Measurements from ENCODE around the gene GALNT14. TPM values are rescaled to one million over a fixed set of nuclear protein-coding genes. Genes with fewer than 3 reads are reported as not detected.

GALNT14 gene
- total RNA-seq, 1 donor from 2014 or later = 2.1 TPM

GRCh38 chr2:30883822-30884221 is 254.4 kb downstream of the GALNT14 start:
- Histone ChIP-seq H3K4me1 (ENCODE audit: insufficient read depth, low read length) (no peaks in the 10 kb centered on the region), H3K79me2 (ENCODE audit: insufficient read depth, low read length) (no peaks in the 10 kb centered on the region), H3K9me3 (ENCODE audit: insufficient read depth, low read depth, low read length) (no peaks in the 10 kb centered on the region), H3K27ac (ENCODE audit: low read depth, low read length) (no peak overlapping the region), H4K20me1 (ENCODE audit: insufficient read depth, low read length) (no peaks in the 10 kb centered on the region), H2AFZ (ENCODE audit: low read depth, low read length) (no peak overlapping the region), H3K4me3 (ENCODE audit: insufficient read depth, low read depth, low read length) (no peak overlapping the region), H3K4me2 (ENCODE audit: low read length) (no peak overlapping the region), H3K36me3 (ENCODE audit: insufficient read depth, low read length) (no peaks in the 10 kb centered on the region), H3K9ac (ENCODE audit: low read length) (no peak overlapping the region), H3K27me3 (ENCODE audit: insufficient read depth, low read length) (no peaks in the 10 kb centered on the region)
- Mint-ChIP-seq H3K4me3 (ENCODE audit: unreplicated experiment) (no peak overlapping the region), H3K36me3 (ENCODE audit: low read depth, unreplicated experiment) (no peaks in the 10 kb centered on the region), H3K27ac (ENCODE audit: unreplicated experiment) (no peak overlapping the region), H3K9me3 (ENCODE audit: unreplicated experiment) (peaks cover 2% of the 10 kb centered on the region), H3K4me1 (ENCODE audit: low read depth, unreplicated experiment) (no peaks in the 10 kb centered on the region), H3K27me3 (ENCODE audit: low read depth, unreplicated experiment) (no peaks in the 10 kb centered on the region)
- TF ChIP-seq CTCF (IDR thresholded peaks at IDR 0.05; ENCODE audit: insufficient read depth, low read depth, low read length) (no peak), EZH2 (IDR thresholded peaks at IDR 0.05; ENCODE audit: insufficient read depth, low read length) (no peak)
- DNase-seq (ENCODE audit: low read depth) = no peak
- FAIRE-seq = no peak

GRCh38 chr2:30883184-30883583 is 255.1 kb downstream of the GALNT14 start:
- Mint-ChIP-seq H3K4me3 (ENCODE audit: unreplicated experiment) (no peak overlapping the region), H3K4me1 (ENCODE audit: low read depth, unreplicated experiment) (no peaks in the 10 kb centered on the region), H3K36me3 (ENCODE audit: low read depth, unreplicated experiment) (no peaks in the 10 kb centered on the region), H3K27ac (ENCODE audit: unreplicated experiment) (no peak overlapping the region), H3K9me3 (ENCODE audit: unreplicated experiment) (peaks cover 2% of the 10 kb centered on the region), H3K27me3 (ENCODE audit: low read depth, unreplicated experiment) (no peaks in the 10 kb centered on the region)
- Histone ChIP-seq H2AFZ (ENCODE audit: low read depth, low read length) (no peak overlapping the region), H3K27me3 (ENCODE audit: insufficient read depth, low read length) (no peaks in the 10 kb centered on the region), H3K79me2 (ENCODE audit: insufficient read depth, low read length) (no peaks in the 10 kb centered on the region), H3K4me1 (ENCODE audit: insufficient read depth, low read length) (no peaks in the 10 kb centered on the region), H3K4me3 (ENCODE audit: insufficient read depth, low read depth, low read length) (no peak overlapping the region), H3K27ac (ENCODE audit: low read depth, low read length) (no peak overlapping the region), H3K4me2 (ENCODE audit: low read length) (no peak overlapping the region), H3K9ac (ENCODE audit: low read length) (no peak overlapping the region), H3K36me3 (ENCODE audit: insufficient read depth, low read length) (no peaks in the 10 kb centered on the region), H3K9me3 (ENCODE audit: insufficient read depth, low read depth, low read length) (no peaks in the 10 kb centered on the region), H4K20me1 (ENCODE audit: insufficient read depth, low read length) (no peaks in the 10 kb centered on the region)
- DNase-seq (ENCODE audit: low read depth) (no peak), FAIRE-seq (no peak)
- TF ChIP-seq EZH2 (IDR thresholded peaks at IDR 0.05; ENCODE audit: insufficient read depth, low read length) (no peak), CTCF (IDR thresholded peaks at IDR 0.05; ENCODE audit: insufficient read depth, low read depth, low read length) (no peak)

- Histone ChIP-seq H3K36me3 (ENCODE audit: insufficient read depth, low read length) (no peaks in the 10 kb centered on the region), H3K27me3 (ENCODE audit: insufficient read depth, low read length) (no peaks in the 10 kb centered on the region), H3K27ac (ENCODE audit: low read depth, low read length) (no peak overlapping the region), H3K79me2 (ENCODE audit: insufficient read depth, low read length) (no peaks in the 10 kb centered on the region), H3K9ac (ENCODE audit: low read length) (no peak overlapping the region), H3K4me3 (ENCODE audit: insufficient read depth, low read depth, low read length) (no peak overlapping the region), H2AFZ (ENCODE audit: low read depth, low read length) (no peak overlapping the region), H3K4me1 (ENCODE audit: insufficient read depth, low read length) (no peaks in the 10 kb centered on the region), H3K9me3 (ENCODE audit: insufficient read depth, low read depth, low read length) (no peaks in the 10 kb centered on the region), H3K4me2 (ENCODE audit: low read length) (no peak overlapping the region), H4K20me1 (ENCODE audit: insufficient read depth, low read length) (no peaks in the 10 kb centered on the region)
- FAIRE-seq = no peak
- Mint-ChIP-seq H3K9me3 (ENCODE audit: unreplicated experiment) (peaks cover 4% of the 10 kb centered on the region), H3K4me3 (ENCODE audit: unreplicated experiment) (no peak overlapping the region), H3K27me3 (ENCODE audit: low read depth, unreplicated experiment) (no peaks in the 10 kb centered on the region), H3K36me3 (ENCODE audit: low read depth, unreplicated experiment) (no peaks in the 10 kb centered on the region), H3K27ac (ENCODE audit: unreplicated experiment) (no peak overlapping the region), H3K4me1 (ENCODE audit: low read depth, unreplicated experiment) (no peaks in the 10 kb centered on the region)
- no peak for DNase-seq (ENCODE audit: low read depth)
- TF ChIP-seq EZH2 (IDR thresholded peaks at IDR 0.05; ENCODE audit: insufficient read depth, low read length) (no peak), CTCF (IDR thresholded peaks at IDR 0.05; ENCODE audit: insufficient read depth, low read depth, low read length) (no peak)
These were observed 257.7 kb downstream of the GALNT14 start for GRCh38 chr2:30880516-30880915.
